HL-60 (cell line): ENCODE data around the gene KCTD16.

Source experiments
- DNase-seq, 2 experiments: peaks; one replicate each; pipeline ENCODE4 v3.0.0-alpha.2; 2010 to 2020; ENCODE audit warnings: low read depth in 1 of 2, low spot score in 1 of 2
- H3K27ac ChIP-seq: fragments of 250-450 bp; sonication (Bioruptor Pico); replicated peaks from 2 replicates; pipeline ENCODE4 v1.5.1; 2020; ENCODE audit warnings: mild to moderate bottlenecking, moderate library complexity
- H3K27me3 ChIP-seq: fragments of 250-450 bp; sonication (Bioruptor Pico); 2 replicates; pipeline ENCODE4 v1.5.1; 2021; ENCODE audit warnings: mild to moderate bottlenecking, moderate library complexity; ENCODE audit not compliant: insufficient read depth, poor library complexity, severe bottlenecking
- H3K4me3 ChIP-seq: replicated peaks from 2 replicates; pipeline ENCODE4 v1.5.1; 2011; ENCODE audit warnings: mild to moderate bottlenecking, control low read depth, low read length; ENCODE audit not compliant: insufficient read depth
- CTCF ChIP-seq: IDR thresholded peaks from one replicate; pipeline ENCODE4 v1.5.1; 2011; ENCODE audit warnings: low read length, control low read depth, inconsistent platforms; ENCODE audit not compliant: insufficient read depth
- GABPA ChIP-seq: IDR thresholded peaks from 2 replicates; pipeline ENCODE4 v1.6.1; 2012; ENCODE audit warnings: low read depth
- POLR2AphosphoS5 ChIP-seq: IDR thresholded peaks from 2 replicates; pipeline ENCODE4 v1.6.1; 2012; ENCODE audit warnings: low read depth
- REST ChIP-seq: IDR thresholded peaks from 2 replicates; pipeline ENCODE4 v1.6.1; 2012; ENCODE audit warnings: low read depth; ENCODE audit not compliant: insufficient replicate concordance
- SPI1 ChIP-seq: IDR thresholded peaks from 2 replicates; pipeline ENCODE4 v1.6.1; 2012; ENCODE audit warnings: low read depth, mild to moderate bottlenecking, borderline replicate concordance

The KCTD16 gene

GRCh38 chr5:144418719-144419118, 248.0 kb downstream of the KCTD16 start:
- Histone ChIP-seq H3K4me3 (no peak overlapping the region), H3K27me3 (no peaks in the 10 kb centered on the region), H3K27ac (no peak overlapping the region)
- TF ChIP-seq SPI1, result no peak
- no peak for TF ChIP-seq REST
- no peak for TF ChIP-seq GABPA
- no peak for TF ChIP-seq POLR2AphosphoS5
- TF ChIP-seq CTCF, result no peak
- no peak for DNase-seq

GRCh38 chr5:144421411-144421810, 250.7 kb downstream of the KCTD16 start:
- no peak for TF ChIP-seq SPI1
- TF ChIP-seq GABPA, result no peak
- TF ChIP-seq CTCF, result no peak
- H3K27ac ChIP-seq, result no peak overlapping the region
- DNase-seq, result no peak

GRCh38 chr5:144422018-144422727, 251.5 kb downstream of the KCTD16 start:
- no peak for TF ChIP-seq REST
- TF ChIP-seq SPI1, result no peak
- TF ChIP-seq POLR2AphosphoS5, result no peak
- TF ChIP-seq GABPA, result no peak
- no peak for DNase-seq
- H3K4me3 ChIP-seq, result no peak overlapping the region
- H3K27me3 ChIP-seq, result no peaks in the 10 kb centered on the region
- H3K27ac ChIP-seq, result no peak overlapping the region

More at GRCh38 chr5:144421411-144421810, 250.7 kb downstream of the KCTD16 start:
- H3K27me3 ChIP-seq, result no peaks in the 10 kb centered on the region
- H3K4me3 ChIP-seq, result no peak overlapping the region

GRCh38 chr5:144427866-144428265, 257.2 kb downstream of the KCTD16 start:
- H3K27ac ChIP-seq, result no peak overlapping the region
- no peaks in the 10 kb centered on the region for H3K27me3 ChIP-seq
- no peak overlapping the region for H3K4me3 ChIP-seq
- no peak for TF ChIP-seq SPI1
- TF ChIP-seq REST, result no peak
- no peak for TF ChIP-seq CTCF
- TF ChIP-seq POLR2AphosphoS5, result no peak
- TF ChIP-seq GABPA, result no peak
- DNase-seq, result no peak
